Heart left ventricle (tissue), 16 donors: ENCODE results near the gene DNAJA4. TPM values are rescaled to one million over a fixed set of nuclear protein-coding genes. Genes with fewer than 3 reads are reported as not detected.

Experiments
- ATAC-seq, 4 donors: fragments of 200-7000 bp; cut with Tn5 transposase; one replicate each; pipeline ENCODE4 v1.9.1; 2020 to 2022; ENCODE audit warnings: moderate library complexity in 4 of 4, mild to moderate bottlenecking in 3 of 4, moderate number of reproducible peaks in 1 of 4
- DNase-seq, 5 donors: peaks; one replicate each; pipeline ENCODE4 v3.0.0-alpha.2; 2020
- H3K27ac ChIP-seq, 12 donors: fragments of 200-600 bp; sonication (generic) in 4 of 12; one replicate each; pipeline versions ENCODE4 v1.5.0 to v1.8.0; 2016 to 2022; ENCODE audit warnings: mild to moderate bottlenecking in 2 of 12
- H3K27me3 ChIP-seq, 9 donors: fragments of 200-600 bp; sonication (generic) in 2 of 9; one replicate each; pipeline versions ENCODE4 v1.5.1 to v1.8.0; 2016 to 2022; ENCODE audit warnings: mild to moderate bottlenecking in 3 of 9
- H3K36me3 ChIP-seq, 9 donors: fragments of 200-600 bp; sonication (generic) in 2 of 9; one replicate each; pipeline versions ENCODE4 v1.5.0 to v1.8.0; 2018 to 2022; ENCODE audit warnings: mild to moderate bottlenecking in 2 of 9
- H3K4me1 ChIP-seq, 12 donors: fragments of 200-600 bp; sonication (generic) in 4 of 12; one replicate each; pipeline versions ENCODE4 v1.5.0 to v1.8.0; 2016 to 2022; ENCODE audit warnings: mild to moderate bottlenecking in 3 of 12
- H3K4me3 ChIP-seq, 12 donors: fragments of 200-600 bp; sonication (generic) in 4 of 12; one replicate each; pipeline versions ENCODE4 v1.5.0 to v1.8.0; 2017 to 2022; ENCODE audit warnings: mild to moderate bottlenecking in 9 of 12, moderate library complexity in 4 of 12
- H3K9me3 ChIP-seq, 12 donors: fragments of 200-600 bp; sonication (generic) in 4 of 12; one replicate each; pipeline versions ENCODE4 v1.5.0 to v1.8.0; 2016 to 2022; ENCODE audit warnings: mild to moderate bottlenecking in 1 of 12
- POLR2A ChIP-seq, 2 donors: fragments of 450-650 bp; IDR thresholded peaks; one replicate each; pipeline ENCODE4 v1.6.1; 2017; ENCODE audit warnings: antibody characterized with exemption in 2 of 2, mild to moderate bottlenecking in 2 of 2, moderate library complexity in 2 of 2
- WGBS, 4 donors: extraction: QIAGEN DNeasy Blood & Tissue Kit in 2 of 4; methylation state at CpG; one replicate each; pipeline versions ENCODE4 v1.1.5 to v1.1.7; 2013 to 2018; 5-methylcytosine and 5-hydroxymethylcytosine counted together
- intact Hi-C, 10 donors: fragments of 100-400 bp; cut with DNase I; formaldehyde crosslinking; loops; one replicate each; pipeline versions ENCODE4 v1.11.1 to v1.14.2; 2022
- polyA plus RNA-seq, 2 donors: library from polyadenylated mRNA; stranded (reverse); fragments of 200-250 nt; gene quantifications; one replicate each; pipeline ENCODE4 v1.2.3, GENCODE V29; 2013
- total RNA-seq, 9 donors: library from RNA; depleted of rRNA in 2 of 9; stranded (reverse); fragments of >200 nt in 2 of 9; fragmentation: NEBNext Ultra II Directional in 3 of 9; extraction: Animal tissue kit (Norgen Biotek cat#: 25700) in 3 of 9; gene quantifications; one replicate each; pipeline versions ENCODE4 v1.1.0 to v1.2.4, GENCODE V29; 2016 to 2023
- TF ChIP-seq, protein P1 (sequence below), 12 donors: fragments of 200-600 bp; sonication (generic) in 4 of 12; IDR thresholded peaks; one replicate each; pipeline versions ENCODE4 v1.5.0 to v1.8.0; 2018 to 2022; ENCODE audit warnings: antibody characterized with exemption in 12 of 12, mild to moderate bottlenecking in 5 of 12
- donor health status: ischemic (EF 13 %, LVEDD 7.1; RV severe dilation, severe dysfunction).
- donor health status: healthy with polysubstance abuse.
- donor health status: DM: no; HTN: yes; CAD: no.
- donor health status: DM: no; HTN: no; CAD: no.
- donor health status: ischemic (EF 25% LVEDD 6.9; RV normal size, moderate dysfunction).
- donor health status: ischemic (EF 25% LVEDD 5.7; RV mildly dilated, moderate dysfunction).
- donor health status: healthy.
- donor health status: DM: yes; HTN: yes; CAD: no.
- donor health status: ischemic (EF 35%, LVEDD 5.7; RV mildly dilated, moderate dysfunction).
- donor health status: nonischemic (EF 11% LVEDD 7.7; RV severe dilation, severe dysfunction).
- donor health status: DM: yes; HTN: yes; CAD: no.
- donor health status: PGD.
- donor health status: ischemic (EF 29% LVEDD 5.4; RV normal size, mild dysfunction).
- donor health status: nonischemic (EF 23%, LVEDD 6.1; RV moderate dilation, normal function).

DNAJA4 gene
- total and polyA plus RNA-seq, 11 donors = 62.3 to 503 (median 94.6) TPM

DNA sequence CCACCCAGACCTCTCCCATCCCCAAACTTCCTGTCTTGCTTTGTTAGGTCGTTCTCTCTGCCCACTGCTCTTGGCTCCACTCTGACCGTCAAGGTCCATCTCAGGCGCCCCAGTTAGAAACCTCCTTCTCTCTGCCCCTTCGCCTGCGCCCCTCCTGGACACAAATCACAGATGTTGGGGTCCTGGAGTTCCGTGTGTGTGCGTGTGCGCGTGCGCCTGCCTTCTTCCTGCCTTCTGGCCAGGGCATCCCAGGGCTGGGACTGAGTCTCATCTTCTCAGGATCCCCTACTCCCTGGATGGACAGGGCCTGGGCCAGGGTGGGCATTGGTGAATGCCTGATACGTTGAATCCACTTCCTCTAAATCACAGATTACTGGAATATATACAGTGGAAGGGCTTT is 30.9 kb upstream of the DNAJA4 start:
- Histone ChIP-seq H3K36me3 (no peaks in the 10 kb centered on the region), H3K4me1 (no peaks in the 10 kb centered on the region), H3K27ac (no peak overlapping the region), H3K4me3 (no peak overlapping the region), H3K9me3 (no peaks in the 10 kb centered on the region), H3K27me3 (no peaks in the 10 kb centered on the region)
- ATAC-seq (no peak), DNase-seq (no peak)
- intact Hi-C loops = loop anchor here in 2 of 10 donors (5.0 kb wide), 2 partner anchors 36 to 41 kb away; no protein-coding TSS in a partner anchor
- 73 to 78% (median 76%) methylated on average over 11 of the region's 11 CpGs for WGBS, 4 donors
- TF ChIP-seq, protein P1, sequence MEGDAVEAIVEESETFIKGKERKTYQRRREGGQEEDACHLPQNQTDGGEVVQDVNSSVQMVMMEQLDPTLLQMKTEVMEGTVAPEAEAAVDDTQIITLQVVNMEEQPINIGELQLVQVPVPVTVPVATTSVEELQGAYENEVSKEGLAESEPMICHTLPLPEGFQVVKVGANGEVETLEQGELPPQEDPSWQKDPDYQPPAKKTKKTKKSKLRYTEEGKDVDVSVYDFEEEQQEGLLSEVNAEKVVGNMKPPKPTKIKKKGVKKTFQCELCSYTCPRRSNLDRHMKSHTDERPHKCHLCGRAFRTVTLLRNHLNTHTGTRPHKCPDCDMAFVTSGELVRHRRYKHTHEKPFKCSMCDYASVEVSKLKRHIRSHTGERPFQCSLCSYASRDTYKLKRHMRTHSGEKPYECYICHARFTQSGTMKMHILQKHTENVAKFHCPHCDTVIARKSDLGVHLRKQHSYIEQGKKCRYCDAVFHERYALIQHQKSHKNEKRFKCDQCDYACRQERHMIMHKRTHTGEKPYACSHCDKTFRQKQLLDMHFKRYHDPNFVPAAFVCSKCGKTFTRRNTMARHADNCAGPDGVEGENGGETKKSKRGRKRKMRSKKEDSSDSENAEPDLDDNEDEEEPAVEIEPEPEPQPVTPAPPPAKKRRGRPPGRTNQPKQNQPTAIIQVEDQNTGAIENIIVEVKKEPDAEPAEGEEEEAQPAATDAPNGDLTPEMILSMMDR (IDR thresholded peaks at IDR 0.05) = no peak
- TF ChIP-seq POLR2A (IDR thresholded peaks at IDR 0.05) = no peak

GRCh38 chr15:78234515-78235040 is 29.8 kb upstream of the DNAJA4 start, which contains the start of gene ACSBG1:
Gene ACSBG1, minus strand, starts transcription at chr15:78234565. Its CDS starts 64 bp downstream, at chr15:78234501.
- Histone ChIP-seq H3K27me3 (no peaks in the 10 kb centered on the region), H3K4me1 (no peaks in the 10 kb centered on the region), H3K9me3 (no peaks in the 10 kb centered on the region), H3K4me3 (no peak within 1 kb of the TSS), H3K27ac (no peak within 1 kb of the TSS), H3K36me3 (no peaks in the 10 kb centered on the region)
- DNase-seq = no peak
- no peak for ATAC-seq
- 55 to 75% (median 73%) methylated on average over 4 to 6 of the region's 6 CpGs for WGBS, 4 donors
- intact Hi-C loops = loop anchor here in 5 of 10 donors (5.0 kb wide), 4 partner anchors 37 to 272 kb away; no protein-coding TSS in a partner anchor
- no peak for TF ChIP-seq POLR2A (IDR thresholded peaks at IDR 0.05)
- TF ChIP-seq, protein P1 (IDR thresholded peaks at IDR 0.05) = no peak

- 82 to 91% (median 87%) methylated on average over 6 of the region's 6 CpGs for WGBS, 4 donors
- intact Hi-C loops = loop anchor here in 3 of 10 donors (5.0 kb wide), 3 partner anchors 39 to 274 kb away; no protein-coding TSS in a partner anchor
- TF ChIP-seq POLR2A (IDR thresholded peaks at IDR 0.05) = no peak
- TF ChIP-seq, protein P1 (IDR thresholded peaks at IDR 0.05) = no peak
These were observed 27.9 kb upstream of the DNAJA4 start for GRCh38 chr15:78236491-78236890.

DNA sequence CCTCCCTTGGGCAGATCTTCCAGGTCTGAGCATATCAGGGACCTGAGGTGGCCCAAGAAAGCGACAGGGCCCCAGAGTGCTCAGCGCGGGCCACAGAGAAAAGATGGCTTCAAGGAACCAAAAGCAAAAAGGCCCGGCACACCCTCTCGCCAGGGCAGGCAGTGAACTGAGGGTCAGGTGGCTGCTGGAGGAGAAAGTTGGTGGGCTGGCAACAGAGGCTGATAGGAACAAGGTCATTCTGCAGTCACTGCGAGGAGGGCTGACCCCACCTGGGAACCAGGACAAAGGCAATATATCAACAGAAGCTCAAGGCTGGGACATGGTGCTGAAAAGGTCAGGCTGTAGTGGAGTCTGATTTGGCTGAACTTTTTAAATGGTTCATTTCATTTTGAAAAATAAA is 27.2 kb upstream of the DNAJA4 start:
- TF ChIP-seq POLR2A (IDR thresholded peaks at IDR 0.05) = no peak
- TF ChIP-seq, protein P1 (IDR thresholded peaks at IDR 0.05) = no peak
- WGBS, 4 donors = 67 to 87% (median 77%) methylated on average over 6 of the region's 6 CpGs
- Histone ChIP-seq H3K27me3 (no peaks in the 10 kb centered on the region), H3K4me3 (no peak overlapping the region), H3K9me3 (no peaks in the 10 kb centered on the region), H3K36me3 (no peaks in the 10 kb centered on the region), H3K27ac (no peak overlapping the region), H3K4me1 (peaks cover 0 to 6% (median 0%) of the 10 kb centered on the region in 12 donors)
- no peak for ATAC-seq
- intact Hi-C loops = loop anchor here in 3 of 10 donors (5.0 kb wide), 3 partner anchors 40 to 275 kb away; no protein-coding TSS in a partner anchor
- no peak for DNase-seq

More at GRCh38 chr15:78236491-78236890, 27.9 kb upstream of the DNAJA4 start:
- Histone ChIP-seq H3K4me3 (no peak overlapping the region), H3K9me3 (no peaks in the 10 kb centered on the region), H3K27ac (no peak overlapping the region), H3K4me1 (peaks cover 0 to 6% (median 0%) of the 10 kb centered on the region in 12 donors), H3K27me3 (no peaks in the 10 kb centered on the region), H3K36me3 (no peaks in the 10 kb centered on the region)
- DNase-seq = no peak
- no peak for ATAC-seq
